H1 (cell line): ENCODE results near the gene IL37. TPM values are rescaled to one million over a fixed set of nuclear protein-coding genes. Genes with fewer than 3 reads are reported as not detected.

Source experiments
- CTCF ChIA-PET: fragments of 300-600 bp; sonication (Branson Sonifier 250); formaldehyde crosslinking; loops from one replicate; lab custom pipeline; 2021; ENCODE audit not compliant: partially characterized antibody; lab: Charles Lee
- POLR2A ChIA-PET: fragments of 300-600 bp; sonication (Branson Sonifier 250); formaldehyde crosslinking; loops from one replicate; lab custom pipeline; 2021; ENCODE audit warnings: inconsistent platforms; ENCODE audit not compliant: partially characterized antibody; lab: Charles Lee
- DNase-seq, 2 experiments: peaks; one replicate each; pipeline versions ENCODE4 v3.0.0 to v3.0.0-alpha.2; 2010 to 2022; ENCODE audit warnings: low spot score in 2 of 2, low read depth in 1 of 2, mixed read lengths in 1 of 2
- FAIRE-seq: peaks from 2 replicates; lab custom pipeline; 2011; peaks lifted over from hg19 to GRCh38; lab: Jason Lieb, UNC
- H2AFZ ChIP-seq: 2 replicates; pipeline ENCODE4 v1.8.1; 2012; ENCODE audit warnings: low read length, inconsistent platforms
- H2AK5ac ChIP-seq: 2 replicates; pipeline ENCODE4 v1.6.1; 2013; ENCODE audit warnings: low read depth, low read length
- H2BK120ac ChIP-seq: replicated peaks from 2 replicates; pipeline ENCODE3; 2013; ENCODE audit warnings: low read depth, low read length, inconsistent platforms
- H2BK12ac ChIP-seq: 2 replicates; pipeline ENCODE4 v1.6.1; 2013; ENCODE audit warnings: low read depth, low read length
- H2BK15ac ChIP-seq: 2 replicates; pipeline ENCODE4 v1.6.1; 2013; ENCODE audit warnings: low read length
- H2BK20ac ChIP-seq: 2 replicates; pipeline ENCODE4 v1.6.1; 2013; ENCODE audit warnings: low read length
- H2BK5ac ChIP-seq: 2 replicates; pipeline ENCODE4 v1.6.1; 2013; ENCODE audit warnings: low read depth, low read length
- H3K14ac ChIP-seq: 2 replicates; pipeline ENCODE4 v1.6.1; 2013; ENCODE audit warnings: inconsistent platforms; ENCODE audit not compliant: insufficient read length
- H3K18ac ChIP-seq: 2 replicates; pipeline ENCODE4 v1.6.1; 2013; ENCODE audit warnings: low read length; ENCODE audit errors: extremely low read depth
- H3K23ac ChIP-seq: 2 replicates; pipeline ENCODE4 v1.6.1; 2013; ENCODE audit warnings: inconsistent platforms; ENCODE audit not compliant: insufficient read length
- H3K23me2 ChIP-seq: 2 replicates; pipeline ENCODE4 v1.6.1; 2013; ENCODE audit warnings: low read depth, low read length
- H3K27ac ChIP-seq: 2 replicates; pipeline ENCODE4 v1.6.1; 2011; ENCODE audit warnings: low read depth, low read length, inconsistent platforms
- H3K27me3 ChIP-seq, 4 experiments: replicated peaks in 1 of 4; 1 replicate in 1 of 4; 2 replicates in 3 of 4; pipeline versions ENCODE4 v1.6.1 to v1.8.1; 2011 to 2013; ENCODE audit warnings: low read length in 3 of 4, mild to moderate bottlenecking in 3 of 4, inconsistent platforms in 2 of 4, mixed read lengths in 2 of 4, moderate library complexity in 1 of 4; ENCODE audit not compliant: control insufficient read depth in 3 of 4, insufficient read depth in 3 of 4; ENCODE audit errors: extremely low read depth in 1 of 4
- H3K36me3 ChIP-seq, 4 experiments: 2 replicates each; pipeline versions ENCODE4 v1.6.1 to v1.8.1; 2011 to 2013; ENCODE audit warnings: mild to moderate bottlenecking in 4 of 4, low read length in 3 of 4, moderate library complexity in 2 of 4, control low read depth in 1 of 4, inconsistent platforms in 1 of 4; ENCODE audit not compliant: insufficient read depth in 4 of 4, control insufficient read depth in 2 of 4
- H3K4ac ChIP-seq: replicated peaks from 2 replicates; pipeline ENCODE3; 2013; ENCODE audit warnings: low read length, low read depth, mixed read lengths, inconsistent platforms; ENCODE audit not compliant: insufficient read length
- H3K4me1 ChIP-seq, 4 experiments: replicated peaks in 1 of 4; 1 replicate in 1 of 4; 2 replicates in 3 of 4; pipeline versions ENCODE4 v1.6.1 to v1.8.1; 2011 to 2013; ENCODE audit warnings: low read length in 3 of 4, inconsistent platforms in 2 of 4, mixed read lengths in 1 of 4; ENCODE audit not compliant: insufficient read depth in 4 of 4, control insufficient read depth in 3 of 4
- H3K4me2 ChIP-seq, 2 experiments: 2 replicates each; pipeline versions ENCODE4 v1.6.1 to v1.8.1; 2011 to 2013; ENCODE audit warnings: low read depth in 2 of 2, low read length in 2 of 2, control low read depth in 1 of 2, inconsistent platforms in 1 of 2, mild to moderate bottlenecking in 1 of 2; ENCODE audit not compliant: insufficient read depth in 1 of 2
- H3K4me3 ChIP-seq, 4 experiments: fragments of 200-600, 300-600 bp in 1 of 4; sonication (generic), shearing (Covaris generic), sonication (Bioruptor Twin) in 1 of 4; 2 replicates each; pipeline versions ENCODE4 v1.5.1 to v1.8.1; 2011 to 2016; ENCODE audit warnings: low read length in 4 of 4, low read depth in 3 of 4, control low read depth in 2 of 4, inconsistent platforms in 2 of 4, mild to moderate bottlenecking in 2 of 4, mixed read lengths in 1 of 4, moderate library complexity in 1 of 4; ENCODE audit not compliant: insufficient read depth in 2 of 4; ENCODE audit errors: extremely low read depth in 1 of 4
- H3K56ac ChIP-seq: replicated peaks from 2 replicates; pipeline ENCODE3; 2013; ENCODE audit warnings: low read depth, mild to moderate bottlenecking, mixed read lengths, low read length, inconsistent platforms; ENCODE audit not compliant: insufficient read length
- H3K79me1 ChIP-seq: 2 replicates; pipeline ENCODE4 v1.6.1; 2013; ENCODE audit warnings: low read depth, low read length, control low read depth
- H3K79me2 ChIP-seq, 2 experiments: 2 replicates each; pipeline versions ENCODE4 v1.6.1 to v1.8.1; 2012 to 2013; ENCODE audit warnings: low read length in 2 of 2, mild to moderate bottlenecking in 2 of 2, inconsistent platforms in 1 of 2; ENCODE audit not compliant: insufficient read depth in 2 of 2, control insufficient read depth in 1 of 2
- H3K9ac ChIP-seq, 4 experiments: replicated peaks in 1 of 4; 1 replicate in 1 of 4; 2 replicates in 3 of 4; pipeline versions ENCODE4 v1.6.1 to v1.8.1; 2011 to 2013; ENCODE audit warnings: low read depth in 3 of 4, low read length in 3 of 4, control low read depth in 2 of 4, mild to moderate bottlenecking in 2 of 4, moderate library complexity in 2 of 4, inconsistent platforms in 1 of 4; ENCODE audit errors: extremely low read depth in 1 of 4
- H3K9me3 ChIP-seq, 2 experiments: 2 replicates each; pipeline versions ENCODE4 v1.6.1 to v1.8.1; 2012 to 2013; ENCODE audit warnings: mild to moderate bottlenecking in 2 of 2, moderate library complexity in 2 of 2, control low read depth in 1 of 2, inconsistent platforms in 1 of 2, low read depth in 1 of 2, low read length in 1 of 2, mixed read lengths in 1 of 2; ENCODE audit not compliant: insufficient read depth in 2 of 2
- H4K20me1 ChIP-seq, 2 experiments: replicated peaks in 1 of 2; 2 replicates each; pipeline versions ENCODE3 to v1.8.1; 2011 to 2013; ENCODE audit warnings: inconsistent platforms in 2 of 2, low read length in 2 of 2, mild to moderate bottlenecking in 1 of 2; ENCODE audit not compliant: insufficient read depth in 2 of 2, control insufficient read depth in 1 of 2
- H4K5ac ChIP-seq: 2 replicates; pipeline ENCODE4 v1.6.1; 2013; ENCODE audit warnings: low read length, low read depth, mixed read lengths, inconsistent platforms; ENCODE audit not compliant: insufficient read length
- H4K8ac ChIP-seq: 2 replicates; pipeline ENCODE4 v1.8.0; 2013; ENCODE audit warnings: mild to moderate bottlenecking, moderate library complexity, low read length, inconsistent platforms; ENCODE audit not compliant: insufficient read depth; ENCODE audit errors: extremely low read depth
- H4K91ac ChIP-seq: replicated peaks from 2 replicates; pipeline ENCODE3; 2013; ENCODE audit warnings: low read length, mixed read lengths, inconsistent platforms; ENCODE audit not compliant: insufficient read length
- BACH1 ChIP-seq: IDR thresholded peaks from 2 replicates; pipeline ENCODE4 v1.6.1; 2012; ENCODE audit warnings: low read length, improper control_type of control experiment
- CREB1 ChIP-seq: IDR thresholded peaks from 2 replicates; pipeline ENCODE4 v1.6.1; 2012; ENCODE audit warnings: inconsistent platforms
- WGBS, 2 experiments: shearing (Covaris generic) in 1 of 2; methylation state at CpG; one replicate each; pipeline versions ENCODE4 v1.1.6 to v1.1.7; 2013 to 2015; ENCODE audit warnings: low lambda C conversion rate in 2 of 2, mixed read lengths in 2 of 2, inconsistent platforms in 1 of 2, low coverage in 1 of 2, missing lambda C conversion rate in 1 of 2; ENCODE audit not compliant: insufficient replicate concordance in 2 of 2, insufficient coverage in 1 of 2, insufficient read length in 1 of 2; ENCODE audit errors: extremely low coverage in 1 of 2, missing lambda C conversion rate in 1 of 2; 5-methylcytosine and 5-hydroxymethylcytosine counted together
- polyA plus RNA-seq, 7 experiments: library from polyadenylated mRNA; depleted of rRNA in 3 of 7; stranded (reverse) in 5 of 7; unstranded in 2 of 7; fragments of >200 nt in 5 of 7; fragments of 200-250 nt in 2 of 7; gene quantifications; 1 replicate in 5 of 7; 2 replicates in 1 of 7; 4 replicates in 1 of 7; pipeline versions ENCODE4 v1.2.1 to v1.2.3, GENCODE V29; 2011 to 2013; ENCODE audit warnings: missing spikeins in 2 of 7, mixed read lengths in 2 of 7
- total RNA-seq: library from RNA; stranded (reverse); fragmentation: NEBNext Ultra II Directional; extraction: Animal tissue kit (Norgen Biotek cat#: 25700); gene quantifications from 2 replicates; pipeline ENCODE4 v1.2.1, GENCODE V29; 2021

The IL37 gene
- total and polyA plus RNA-seq, 2 of the 8 experiments (the other 6 are each of a cell fraction or from before 2014, with no cell fraction given): 0.18 TPM; not detected in 1

DNA sequence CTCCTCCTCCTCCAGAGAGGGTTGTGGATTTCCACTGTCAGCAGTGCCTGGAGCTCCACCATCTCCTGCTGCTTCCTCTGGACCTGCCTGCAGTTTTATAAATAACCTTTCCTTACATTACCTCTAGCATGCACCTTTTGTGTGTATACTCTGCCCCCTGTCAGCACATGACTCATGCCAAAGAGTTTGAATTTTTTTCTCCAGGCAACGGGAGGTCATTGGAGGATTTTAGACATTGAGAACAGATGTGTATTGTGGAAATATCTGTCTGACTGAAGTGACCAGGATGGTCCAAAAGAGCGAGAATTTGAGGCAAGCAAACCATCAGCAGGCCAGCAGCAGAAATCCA lies 31.7 kb downstream of the IL37 start:
- Histone ChIP-seq H2AFZ (no peak overlapping the region), H3K9me3 (no peaks in the 10 kb centered on the region), H3K27me3 (no peaks in the 10 kb centered on the region), H2BK5ac (no peak overlapping the region), H3K4me1 (no peaks in the 10 kb centered on the region), H3K4me2 (no peak overlapping the region), H3K4ac (no peak overlapping the region), H3K9ac (no peak overlapping the region), H3K18ac (no peak overlapping the region), H3K4me3 (no peak overlapping the region), H2BK15ac (no peak overlapping the region), H3K23ac (no peak overlapping the region), H4K8ac (no peak overlapping the region)
- FAIRE-seq: no peak
- TF ChIP-seq BACH1 (no peak), CREB1 (no peak)
- TF ChIP-seq, all 59 proteins: peak for 0
- CTCF ChIA-PET: interaction anchor here (0.6 to 4.8 kb wide), 32 partner anchors 11 to 942 kb away, joined by 3 to 54 read pairs (median 7); partner anchors contain the start of genes IL1A and IL36G
- Histone ChIP-seq H2BK120ac (no peak overlapping the region), H4K91ac (no peak overlapping the region), H2BK12ac (no peak overlapping the region), H4K5ac (no peak overlapping the region), H2BK20ac (no peak overlapping the region), H3K23me2 (no peaks in the 10 kb centered on the region), H3K27ac (no peak overlapping the region), H3K79me1 (no peaks in the 10 kb centered on the region), H3K14ac (no peak overlapping the region), H3K79me2 (no peaks in the 10 kb centered on the region), H4K20me1 (no peaks in the 10 kb centered on the region), H3K36me3 (no peaks in the 10 kb centered on the region), H2AK5ac (no peak overlapping the region), H3K56ac (no peak overlapping the region)
- DNase-seq: no peak
- POLR2A ChIA-PET: no interaction called here
- 97% methylated on average over 2 of the region's 2 CpGs; no CpG with 5 or more reads in 1 of the 2 experiments for WGBS, 2 experiments
